Measurements from ENCODE around the gene GOLGA6L4. TPM values are rescaled to one million over a fixed set of nuclear protein-coding genes. Genes with fewer than 3 reads are reported as not detected.
"Not testable (repeated sequence)": the region's sequence is repeated elsewhere in the genome, so short reads cannot be mapped to it uniquely, and the experiment has no call there.

Gene GOLGA6L4, protein sequence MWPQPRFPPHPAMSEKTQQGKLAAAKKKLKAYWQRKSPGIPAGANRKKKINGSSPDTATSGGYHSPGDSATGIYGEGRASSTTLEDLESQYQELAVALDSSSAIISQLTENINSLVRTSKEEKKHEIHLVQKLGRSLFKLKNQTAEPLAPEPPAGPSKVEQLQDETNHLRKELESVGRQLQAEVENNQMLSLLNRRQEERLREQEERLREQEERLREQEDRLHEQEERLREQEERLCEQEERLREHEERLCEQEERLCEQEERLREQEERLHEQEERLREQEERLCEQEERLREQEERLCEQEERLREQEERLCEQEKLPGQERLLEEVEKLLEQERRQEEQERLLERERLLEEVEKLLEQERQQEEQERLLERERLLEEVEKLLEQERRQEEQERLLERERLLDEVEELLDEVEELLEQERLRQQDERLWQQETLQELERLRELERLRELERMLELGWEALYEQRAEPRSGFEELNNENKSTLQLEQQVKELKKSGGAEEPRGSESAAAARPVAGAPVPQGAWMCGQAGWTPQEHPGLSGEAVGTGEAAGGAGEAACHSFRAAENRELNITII
- total RNA-seq, result 1.3 TPM in 2 replicates

DNA sequence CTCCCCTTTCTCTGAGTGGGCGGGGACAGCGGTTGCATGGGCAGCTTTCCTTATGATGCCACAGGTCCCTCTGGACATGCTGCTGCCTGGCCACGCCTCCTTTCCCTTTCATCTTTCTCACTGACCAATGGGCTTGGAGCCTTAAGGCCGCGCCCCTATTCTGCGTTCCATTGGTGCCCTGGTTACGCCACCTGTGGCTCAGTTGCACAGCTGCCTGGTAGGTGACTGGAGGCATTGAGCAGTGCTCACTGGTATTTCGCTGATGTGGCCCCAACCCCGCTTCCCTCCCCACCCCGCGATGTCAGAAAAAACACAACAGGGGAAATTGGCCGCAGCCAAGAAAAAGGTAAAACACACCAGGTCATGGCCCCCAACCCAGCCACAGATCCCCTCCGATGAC is at the start of gene GOLGA6L4:
GOLGA6L4 (plus strand) TSS at position 201 of the 400 bp plus-strand sequence; CDS start at position 263, 62 bp downstream.
- not testable (repeated sequence) for H3K4me3 ChIP-seq (ENCODE audit: low read depth, low read length); DNase-seq (ENCODE audit: low read depth)

DNA sequence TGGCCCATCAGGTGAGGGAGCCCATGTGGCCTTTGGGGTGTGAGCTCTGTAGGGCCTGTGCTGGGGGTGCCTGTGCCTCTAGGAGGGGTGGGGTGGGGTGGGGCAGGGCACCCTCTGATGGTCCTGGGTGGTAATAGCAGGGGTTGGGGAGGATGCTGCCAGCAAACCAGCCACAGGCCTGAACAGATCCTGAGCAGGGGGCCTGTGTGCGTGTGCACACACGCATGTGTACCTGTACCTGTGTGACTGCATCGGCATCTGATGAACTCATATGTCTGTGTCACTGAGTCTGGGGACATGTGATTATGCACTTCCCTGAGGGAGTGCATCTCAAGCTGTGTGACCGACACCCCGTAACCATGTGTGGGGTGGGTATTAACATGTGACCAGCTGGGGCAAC is 42.6 kb upstream of the GOLGA6L4 start:
- not testable (repeated sequence) for H3K4me3 ChIP-seq (ENCODE audit: low read depth, low read length); DNase-seq (ENCODE audit: low read depth)

DNA sequence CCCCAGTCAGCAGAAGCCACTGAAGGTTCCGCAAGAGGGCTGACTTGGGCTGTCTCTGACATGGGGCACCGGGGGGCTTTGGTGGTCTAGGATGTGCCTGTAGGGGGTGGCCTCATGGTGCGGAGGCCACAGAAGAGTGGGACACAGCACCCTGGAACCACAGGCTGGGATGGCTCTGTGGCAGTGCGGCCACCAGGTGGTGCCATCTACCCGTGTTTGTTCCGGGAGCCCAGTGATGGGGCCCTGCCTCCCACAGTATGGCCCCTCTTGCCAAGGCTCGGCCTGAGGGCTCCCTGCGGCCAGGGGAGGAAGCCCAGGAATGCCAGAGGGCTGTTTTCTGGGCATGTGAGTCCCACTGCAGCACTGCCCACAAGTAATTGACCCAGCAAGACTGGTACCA is 40.0 kb upstream of the GOLGA6L4 start:
- not testable (repeated sequence) for DNase-seq (ENCODE audit: low read depth); H3K4me3 ChIP-seq (ENCODE audit: low read depth, low read length)

DNA sequence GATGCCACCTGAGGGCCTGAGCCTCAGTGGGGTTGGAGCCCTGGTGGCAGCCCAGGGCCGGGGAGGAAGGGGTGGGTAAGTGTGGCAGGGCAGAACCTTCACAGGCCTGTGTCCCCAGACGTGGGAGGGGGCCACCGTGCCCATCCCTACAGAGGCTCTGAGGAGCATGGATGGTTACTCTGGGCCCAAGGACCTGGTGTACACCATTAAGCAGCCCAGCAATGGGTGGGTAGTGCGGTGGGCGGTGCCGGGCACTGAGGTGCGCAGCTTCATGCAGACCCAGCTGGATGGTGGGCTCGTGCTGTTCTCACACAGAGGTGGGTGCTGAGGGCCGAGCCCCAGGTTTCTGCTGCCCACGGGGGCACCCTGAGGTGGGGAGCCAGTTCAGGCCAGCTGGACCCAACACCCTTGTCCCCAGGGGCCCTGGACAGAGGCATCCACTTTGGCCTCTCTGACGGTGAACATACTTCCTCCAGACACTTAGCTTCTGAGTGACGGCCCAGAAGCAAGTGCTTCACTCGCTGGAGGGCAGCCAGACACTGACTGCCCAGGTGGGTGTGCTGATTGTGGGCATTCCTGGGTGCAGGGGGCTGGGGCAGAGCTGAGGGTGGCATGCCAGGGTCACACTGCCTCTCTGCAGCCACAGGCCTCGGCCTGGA is 38.9 kb upstream of the GOLGA6L4 start:
- not testable (repeated sequence) for H3K4me3 ChIP-seq (ENCODE audit: low read depth, low read length); DNase-seq (ENCODE audit: low read depth)

DNA sequence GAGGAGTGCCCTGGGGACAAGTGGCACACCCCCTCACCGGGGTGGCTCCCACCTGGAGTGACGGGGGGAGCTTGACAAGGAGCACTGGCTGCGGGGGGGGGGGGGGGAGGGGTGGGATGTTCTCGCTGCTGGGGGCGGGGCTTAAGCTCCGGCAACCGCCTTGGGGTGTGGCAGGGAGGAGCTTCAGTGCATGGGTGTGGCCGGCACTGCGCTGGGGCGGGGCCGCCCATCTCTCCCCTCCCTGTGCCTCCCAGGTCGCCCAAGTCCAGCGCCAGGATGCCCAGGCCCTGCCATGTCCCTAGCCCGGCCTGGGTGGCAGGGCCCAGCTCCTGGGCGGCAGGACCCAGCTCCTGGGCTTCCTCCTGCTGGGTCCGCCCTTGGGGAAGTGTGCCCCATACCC is 35.7 kb upstream of the GOLGA6L4 start:
- not testable (repeated sequence) for H3K4me3 ChIP-seq (ENCODE audit: low read depth, low read length); DNase-seq (ENCODE audit: low read depth)

DNA sequence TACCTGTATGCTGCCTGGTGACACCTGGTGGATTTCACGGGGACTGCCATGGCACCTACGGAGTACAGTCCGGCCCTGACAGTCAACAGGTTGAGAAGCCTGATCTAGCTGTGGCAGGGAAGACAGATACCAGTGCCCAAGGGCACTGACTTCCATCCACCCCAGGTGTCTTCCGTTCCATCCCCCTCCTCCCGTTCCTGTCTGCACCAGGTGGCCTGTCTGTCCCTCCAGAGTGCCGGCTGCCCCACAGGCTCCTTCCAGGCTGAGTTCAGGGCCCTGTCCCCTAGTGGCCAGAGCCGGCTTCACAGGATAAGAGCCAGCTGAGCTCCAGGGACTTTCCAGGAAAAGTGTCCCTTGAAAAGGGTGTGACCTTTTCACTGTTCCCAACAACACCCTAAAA is 10.9 kb downstream of the GOLGA6L4 start:
- not testable (repeated sequence) for H3K4me3 ChIP-seq (ENCODE audit: low read depth, low read length); DNase-seq (ENCODE audit: low read depth)

Small RNA genes lying within 50 kb of the gene (small RNA-seq; reads per million reads assigned to genes)
- gene RN7SL331P (not detected), gene UBE2Q2P8 (not detected)

All from fibroblast of villous mesenchyme (primary cell).